ENCODE data around the gene ATAD3C.

Gene ATAD3C

DNA sequence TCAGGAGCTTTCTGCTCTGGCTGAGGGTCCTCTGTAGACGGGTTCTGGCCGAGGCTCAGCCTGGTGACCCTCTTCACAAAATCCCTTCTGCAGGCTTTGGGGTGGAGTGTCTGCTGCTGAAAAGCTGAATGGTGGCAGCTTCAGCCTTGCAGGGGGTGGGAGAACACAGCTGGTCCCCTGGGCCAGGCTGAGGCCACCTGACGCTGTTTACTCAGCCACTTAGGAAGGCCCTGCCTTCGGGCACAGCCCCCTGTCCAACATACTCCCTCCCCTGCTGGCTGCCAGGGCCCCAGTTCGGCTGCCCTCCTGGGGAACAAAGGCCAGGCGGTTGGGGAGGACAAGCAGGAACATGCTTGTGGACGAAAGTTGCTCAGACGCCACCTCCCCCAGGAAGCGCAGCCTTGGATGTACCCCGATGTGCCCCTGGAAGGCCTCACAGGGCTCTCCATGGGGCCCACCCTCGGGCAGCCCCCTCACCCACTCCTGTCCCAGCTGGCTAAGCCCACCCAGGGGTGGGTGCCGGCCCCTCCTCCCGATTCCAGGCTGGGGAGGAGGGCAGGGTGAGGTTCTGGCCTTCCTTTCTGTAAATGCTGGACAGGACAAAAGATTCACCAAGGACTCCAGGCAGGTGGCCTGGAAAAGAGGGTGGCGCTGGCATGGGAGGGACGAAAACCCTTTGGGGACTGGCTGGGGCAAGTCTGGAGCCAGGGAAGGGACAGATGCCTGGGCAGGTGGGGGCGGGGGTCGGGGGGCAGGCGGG lies 28.2 kb upstream of the ATAD3C start, which contains the start of gene ANKRD65:
ANKRD65 (minus strand) TSS at position 130 of the 760 bp plus-strand sequence. CDS start 271 bp downstream, outside the sequence.
- TF ChIP-seq, protein P1, sequence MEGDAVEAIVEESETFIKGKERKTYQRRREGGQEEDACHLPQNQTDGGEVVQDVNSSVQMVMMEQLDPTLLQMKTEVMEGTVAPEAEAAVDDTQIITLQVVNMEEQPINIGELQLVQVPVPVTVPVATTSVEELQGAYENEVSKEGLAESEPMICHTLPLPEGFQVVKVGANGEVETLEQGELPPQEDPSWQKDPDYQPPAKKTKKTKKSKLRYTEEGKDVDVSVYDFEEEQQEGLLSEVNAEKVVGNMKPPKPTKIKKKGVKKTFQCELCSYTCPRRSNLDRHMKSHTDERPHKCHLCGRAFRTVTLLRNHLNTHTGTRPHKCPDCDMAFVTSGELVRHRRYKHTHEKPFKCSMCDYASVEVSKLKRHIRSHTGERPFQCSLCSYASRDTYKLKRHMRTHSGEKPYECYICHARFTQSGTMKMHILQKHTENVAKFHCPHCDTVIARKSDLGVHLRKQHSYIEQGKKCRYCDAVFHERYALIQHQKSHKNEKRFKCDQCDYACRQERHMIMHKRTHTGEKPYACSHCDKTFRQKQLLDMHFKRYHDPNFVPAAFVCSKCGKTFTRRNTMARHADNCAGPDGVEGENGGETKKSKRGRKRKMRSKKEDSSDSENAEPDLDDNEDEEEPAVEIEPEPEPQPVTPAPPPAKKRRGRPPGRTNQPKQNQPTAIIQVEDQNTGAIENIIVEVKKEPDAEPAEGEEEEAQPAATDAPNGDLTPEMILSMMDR (IDR thresholded peaks at IDR 0.05; ENCODE audit: low read depth, low read length, missing control alignments): no peak
- DNase-seq (ENCODE audit: low read depth): no peak
- H3K4me3 ChIP-seq (ENCODE audit: low read depth, low read length): no peak within 1 kb of the TSS

DNA sequence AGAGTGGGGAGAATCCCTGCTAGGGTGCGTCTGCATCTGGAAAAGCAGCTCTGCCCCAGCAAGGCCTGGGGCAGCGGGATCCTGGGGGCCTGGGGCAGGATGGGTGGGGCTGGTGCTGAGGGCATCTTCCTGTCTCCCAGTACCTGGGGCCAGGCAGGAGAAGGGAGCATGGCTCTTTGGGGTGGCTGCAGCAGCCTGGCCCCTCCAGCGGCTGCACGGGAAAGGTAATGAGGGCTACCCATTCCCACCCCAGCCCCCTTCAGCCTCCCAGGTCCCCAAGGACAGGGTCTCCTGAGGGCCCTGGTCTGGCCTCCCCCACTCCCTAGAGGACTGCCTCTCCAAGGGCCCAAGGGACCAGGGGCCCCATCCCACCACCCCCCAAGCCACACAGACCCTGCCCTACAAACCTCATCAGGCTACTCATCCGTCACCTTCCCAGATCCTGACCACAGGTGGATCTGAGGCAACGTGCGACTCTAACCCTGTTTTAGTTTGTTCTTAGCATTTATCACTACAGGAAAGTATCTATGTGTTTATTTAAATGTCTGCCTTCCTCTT lies 27.5 kb upstream of the ATAD3C start:
- TF ChIP-seq, protein P1 (IDR thresholded peaks at IDR 0.05; ENCODE audit: low read depth, low read length, missing control alignments): no peak

DNA sequence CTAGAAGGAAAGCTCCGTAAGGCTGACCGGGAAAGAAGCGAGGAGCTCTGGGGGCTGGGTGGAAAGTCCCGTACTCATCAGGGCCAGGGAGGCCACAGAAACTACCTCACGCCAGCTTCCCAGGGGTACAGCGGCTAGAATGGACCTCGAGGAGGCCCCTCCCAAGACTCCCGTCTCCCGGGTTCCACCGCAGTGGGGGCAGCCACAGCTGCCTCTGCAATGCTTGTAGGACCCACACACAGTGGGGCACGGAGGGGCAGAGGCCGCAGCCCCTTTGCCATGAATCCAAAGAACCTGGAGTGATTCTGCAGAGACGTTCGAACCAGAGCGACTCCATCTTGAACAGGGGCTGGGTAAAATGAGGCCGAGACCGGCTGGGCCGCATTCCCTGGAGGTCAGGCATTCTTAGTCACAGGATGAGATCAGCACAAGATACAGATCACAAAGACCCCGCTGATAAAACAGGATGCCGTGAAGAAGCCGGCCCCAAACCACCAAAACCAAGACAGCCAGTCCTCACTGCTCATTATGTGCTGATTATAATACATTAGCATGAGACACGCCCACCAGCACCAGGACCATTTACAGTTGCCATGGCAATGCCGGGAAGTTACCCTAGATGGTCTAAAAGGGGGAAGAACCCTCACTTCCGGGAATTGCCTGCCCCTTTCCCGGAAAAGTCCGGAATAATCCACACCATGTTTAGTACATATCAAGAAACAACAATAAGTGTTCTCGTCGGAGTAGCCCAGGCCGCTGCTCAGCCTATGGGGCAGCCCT lies 26.8 kb upstream of the ATAD3C start:
- no peak overlapping the region for H3K4me3 ChIP-seq (ENCODE audit: low read depth, low read length)
- TF ChIP-seq, protein P1 (IDR thresholded peaks at IDR 0.05; ENCODE audit: low read depth, low read length, missing control alignments): no peak
- no peak for DNase-seq (ENCODE audit: low read depth)

More for the DNA sequence above, 27.5 kb upstream of the ATAD3C start:
- DNase-seq (ENCODE audit: low read depth): no peak
- H3K4me3 ChIP-seq (ENCODE audit: low read depth, low read length): no peak overlapping the region

DNA sequence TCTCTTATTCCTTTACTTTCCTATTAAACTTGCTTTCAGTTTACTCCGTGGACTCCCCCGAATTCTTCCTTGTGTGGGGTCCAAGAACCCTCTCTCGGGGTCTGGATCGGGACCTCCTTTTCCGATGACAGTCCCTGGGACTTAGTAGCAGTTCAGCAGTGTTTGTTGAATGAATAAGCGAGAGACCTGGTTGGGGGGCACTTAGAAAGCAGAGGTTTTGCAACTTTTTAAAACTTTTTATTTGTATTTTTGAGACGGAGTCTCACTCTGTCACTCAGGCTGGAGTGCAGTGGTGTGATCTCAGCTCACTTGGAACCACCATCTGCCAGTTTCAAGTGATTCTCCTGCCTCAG lies 26.3 kb upstream of the ATAD3C start:
- TF ChIP-seq, protein P1 (IDR thresholded peaks at IDR 0.05; ENCODE audit: low read depth, low read length, missing control alignments): no peak
- H3K4me3 ChIP-seq (ENCODE audit: low read depth, low read length): no peak overlapping the region
- DNase-seq (ENCODE audit: low read depth): no peak

DNA sequence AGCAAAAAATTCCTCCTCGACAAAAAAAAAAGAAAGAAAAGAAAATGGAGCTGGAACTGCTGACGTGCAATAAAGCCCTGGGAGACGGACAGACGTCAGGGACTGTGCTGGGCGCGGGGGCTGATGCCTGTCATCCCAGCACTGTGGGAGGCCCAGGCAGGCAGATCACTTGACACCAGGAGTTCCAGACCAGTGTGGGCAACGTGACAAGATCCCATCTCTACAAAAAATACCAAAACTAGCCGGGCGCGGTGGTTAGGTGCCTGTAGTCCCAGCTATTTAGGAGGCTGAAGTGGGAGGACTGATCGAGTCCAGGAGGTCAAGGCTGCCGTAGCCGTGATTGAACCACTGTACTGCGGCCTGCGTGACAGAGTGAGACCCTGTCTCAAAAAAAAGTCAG lies 24.8 kb upstream of the ATAD3C start:
- DNase-seq (ENCODE audit: low read depth): no peak
- no peak overlapping the region for H3K4me3 ChIP-seq (ENCODE audit: low read depth, low read length)
- TF ChIP-seq, protein P1 (IDR thresholded peaks at IDR 0.05; ENCODE audit: low read depth, low read length, missing control alignments): no peak

DNA sequence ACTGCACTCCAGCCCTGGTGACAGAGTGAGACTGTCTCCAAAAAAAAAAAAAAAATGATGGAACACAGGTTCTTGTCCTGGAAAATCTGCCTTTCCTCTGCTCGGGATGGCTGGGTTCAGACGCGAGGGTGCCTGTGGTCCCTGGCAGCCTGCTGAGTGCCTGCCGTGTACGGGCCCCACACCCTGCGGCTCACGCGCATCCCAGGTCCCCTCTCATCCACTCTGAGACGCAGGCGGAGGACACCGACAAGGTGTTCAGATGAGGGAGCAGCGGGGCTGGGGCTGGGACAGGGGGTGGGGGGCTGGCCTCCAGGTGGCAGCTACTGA lies 24.1 kb upstream of the ATAD3C start:
- no peak for DNase-seq (ENCODE audit: low read depth)
- no peak overlapping the region for H3K4me3 ChIP-seq (ENCODE audit: low read depth, low read length)
- TF ChIP-seq, protein P1 (IDR thresholded peaks at IDR 0.05; ENCODE audit: low read depth, low read length, missing control alignments): no peak
